ENCODE measurements around the gene TRPV5. TPM values are rescaled to one million over a fixed set of nuclear protein-coding genes. Genes with fewer than 3 reads are reported as not detected.

The TRPV5 gene
- total RNA-seq, 4 donors from 2014 or later: 0.17 TPM; not detected in 3

- intact Hi-C loops (cut with DNase I): no loop called here
- H3K27ac ChIP-seq (replicated peaks in 1 of 4): no peak overlapping the region
- no peak overlapping the region for H3K4me3 ChIP-seq
- TF ChIP-seq POLR2AphosphoS5 (IDR thresholded peaks at IDR 0.05) (no peak), POLR2A (IDR thresholded peaks at IDR 0.05; ENCODE audit: low read depth) (no peak), EP300 (IDR thresholded peaks at IDR 0.05) (no peak)
- TF ChIP-seq, protein P1, sequence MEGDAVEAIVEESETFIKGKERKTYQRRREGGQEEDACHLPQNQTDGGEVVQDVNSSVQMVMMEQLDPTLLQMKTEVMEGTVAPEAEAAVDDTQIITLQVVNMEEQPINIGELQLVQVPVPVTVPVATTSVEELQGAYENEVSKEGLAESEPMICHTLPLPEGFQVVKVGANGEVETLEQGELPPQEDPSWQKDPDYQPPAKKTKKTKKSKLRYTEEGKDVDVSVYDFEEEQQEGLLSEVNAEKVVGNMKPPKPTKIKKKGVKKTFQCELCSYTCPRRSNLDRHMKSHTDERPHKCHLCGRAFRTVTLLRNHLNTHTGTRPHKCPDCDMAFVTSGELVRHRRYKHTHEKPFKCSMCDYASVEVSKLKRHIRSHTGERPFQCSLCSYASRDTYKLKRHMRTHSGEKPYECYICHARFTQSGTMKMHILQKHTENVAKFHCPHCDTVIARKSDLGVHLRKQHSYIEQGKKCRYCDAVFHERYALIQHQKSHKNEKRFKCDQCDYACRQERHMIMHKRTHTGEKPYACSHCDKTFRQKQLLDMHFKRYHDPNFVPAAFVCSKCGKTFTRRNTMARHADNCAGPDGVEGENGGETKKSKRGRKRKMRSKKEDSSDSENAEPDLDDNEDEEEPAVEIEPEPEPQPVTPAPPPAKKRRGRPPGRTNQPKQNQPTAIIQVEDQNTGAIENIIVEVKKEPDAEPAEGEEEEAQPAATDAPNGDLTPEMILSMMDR (IDR thresholded peaks at IDR 0.05): no peak
- H3K9me3 ChIP-seq: no peaks in the 10 kb centered on the region
- peaks cover 0 to 25% (median 5%) of the 10 kb centered on the region in 4 donors for H3K36me3 ChIP-seq
- DNase-seq (ENCODE audit: extremely low spot score): no peak
- H3K4me1 ChIP-seq: peaks cover 4 to 13% (median 6%) of the 10 kb centered on the region in 4 donors
- H3K27me3 ChIP-seq: no peaks in the 10 kb centered on the region
- WGBS: 93% methylated on average over 3 of the region's 3 CpGs
These were observed 72.6 kb downstream of the TRPV5 start for GRCh38 chr7:142860968-142861367.

- 51% methylated on average over 5 of the region's 5 CpGs for WGBS
- TF ChIP-seq POLR2AphosphoS5 (IDR thresholded peaks at IDR 0.05) (no peak), EP300 (IDR thresholded peaks at IDR 0.05) (no peak), POLR2A (IDR thresholded peaks at IDR 0.05; ENCODE audit: low read depth) (no peak)
- TF ChIP-seq, protein P1 (IDR thresholded peaks at IDR 0.05): no peak
- intact Hi-C loops (cut with DNase I): no loop called here
- no peak for DNase-seq (ENCODE audit: extremely low spot score)
- no peak overlapping the region for H3K27ac ChIP-seq (replicated peaks in 1 of 4)
- H3K9me3 ChIP-seq: no peaks in the 10 kb centered on the region
- peaks cover 12 to 24% (median 17%) of the 10 kb centered on the region in 4 donors for H3K4me1 ChIP-seq
- H3K4me3 ChIP-seq: no peak overlapping the region
- H3K27me3 ChIP-seq: no peaks in the 10 kb centered on the region
- peaks cover 0 to 25% (median 5%) of the 10 kb centered on the region in 4 donors for H3K36me3 ChIP-seq
These were observed 73.7 kb downstream of the TRPV5 start for GRCh38 chr7:142859829-142860228.

DNA sequence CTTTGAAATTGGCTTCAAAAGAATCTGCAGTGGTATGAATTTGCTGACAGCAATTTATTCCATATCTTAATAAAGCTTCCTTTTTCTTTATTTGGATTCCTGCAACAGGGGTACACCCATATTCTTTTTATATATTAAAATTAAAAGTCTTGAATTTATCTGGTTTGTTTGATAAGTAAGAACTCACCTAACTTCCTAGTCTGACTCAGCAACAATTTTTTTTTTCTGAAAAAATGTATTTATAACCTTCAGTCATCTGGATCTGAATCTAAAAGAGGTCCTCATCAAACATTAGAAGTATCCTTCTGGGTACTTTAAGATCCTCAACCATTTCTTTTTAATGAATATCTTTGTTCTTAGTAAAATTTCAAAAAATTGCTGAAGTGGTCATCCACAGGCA, 74.1 kb downstream of the TRPV5 start:
- TF ChIP-seq POLR2AphosphoS5 (IDR thresholded peaks at IDR 0.05): no peak
- TF ChIP-seq, protein P1 (IDR thresholded peaks at IDR 0.05): no peak
- TF ChIP-seq POLR2A (IDR thresholded peaks at IDR 0.05; ENCODE audit: low read depth): no peak
- TF ChIP-seq EP300 (IDR thresholded peaks at IDR 0.05): no peak
- H3K4me3 ChIP-seq: no peak overlapping the region

More for the DNA sequence above, 74.1 kb downstream of the TRPV5 start:
- no peak for DNase-seq (ENCODE audit: extremely low spot score)
- H3K9me3 ChIP-seq: no peaks in the 10 kb centered on the region
- intact Hi-C loops (cut with DNase I): no loop called here
- peaks cover 0 to 23% (median 4%) of the 10 kb centered on the region in 4 donors for H3K36me3 ChIP-seq
- H3K4me1 ChIP-seq: peaks cover 12 to 25% (median 17%) of the 10 kb centered on the region in 4 donors
- no peaks in the 10 kb centered on the region for H3K27me3 ChIP-seq
- no peak overlapping the region for H3K27ac ChIP-seq (replicated peaks in 1 of 4)

Other genes with a start within 250 kb of the TRPV5 start
- gene PRSS1, start 184.3 kb downstream of the TRPV5 start, total RNA-seq: not detected
- under 1 TPM in 1 of 4 donors, not detected in 3; 0.39 TPM for gene PRSS2, start 162.8 kb downstream of the TRPV5 start, total RNA-seq
- gene EPHB6, start 78.7 kb downstream of the TRPV5 start, total RNA-seq: 10 to 100 TPM in 1 of 4 donors, 1 to 10 TPM in 3; 3.3 to 10.5 (median 5.5) TPM
- gene TRPV6, start 48.0 kb downstream of the TRPV5 start, total RNA-seq: not detected
- not detected for gene LLCFC1, start 5.7 kb upstream of the TRPV5 start, total RNA-seq
- gene KEL, start 28.6 kb upstream of the TRPV5 start, total RNA-seq: under 1 TPM in 2 of 4 donors, not detected in 2; 0.23 to 0.83 TPM
- not detected for gene OR9A2, start 93.4 kb upstream of the TRPV5 start, total RNA-seq
- not detected for gene OR6V1, start 118.6 kb upstream of the TRPV5 start, total RNA-seq
- not detected for gene PIP, start 198.3 kb upstream of the TRPV5 start, total RNA-seq
- not detected for gene TAS2R39, start 249.7 kb upstream of the TRPV5 start, total RNA-seq